ENCODE data around the gene CCDC24.

- TF ChIP-seq, protein P1, sequence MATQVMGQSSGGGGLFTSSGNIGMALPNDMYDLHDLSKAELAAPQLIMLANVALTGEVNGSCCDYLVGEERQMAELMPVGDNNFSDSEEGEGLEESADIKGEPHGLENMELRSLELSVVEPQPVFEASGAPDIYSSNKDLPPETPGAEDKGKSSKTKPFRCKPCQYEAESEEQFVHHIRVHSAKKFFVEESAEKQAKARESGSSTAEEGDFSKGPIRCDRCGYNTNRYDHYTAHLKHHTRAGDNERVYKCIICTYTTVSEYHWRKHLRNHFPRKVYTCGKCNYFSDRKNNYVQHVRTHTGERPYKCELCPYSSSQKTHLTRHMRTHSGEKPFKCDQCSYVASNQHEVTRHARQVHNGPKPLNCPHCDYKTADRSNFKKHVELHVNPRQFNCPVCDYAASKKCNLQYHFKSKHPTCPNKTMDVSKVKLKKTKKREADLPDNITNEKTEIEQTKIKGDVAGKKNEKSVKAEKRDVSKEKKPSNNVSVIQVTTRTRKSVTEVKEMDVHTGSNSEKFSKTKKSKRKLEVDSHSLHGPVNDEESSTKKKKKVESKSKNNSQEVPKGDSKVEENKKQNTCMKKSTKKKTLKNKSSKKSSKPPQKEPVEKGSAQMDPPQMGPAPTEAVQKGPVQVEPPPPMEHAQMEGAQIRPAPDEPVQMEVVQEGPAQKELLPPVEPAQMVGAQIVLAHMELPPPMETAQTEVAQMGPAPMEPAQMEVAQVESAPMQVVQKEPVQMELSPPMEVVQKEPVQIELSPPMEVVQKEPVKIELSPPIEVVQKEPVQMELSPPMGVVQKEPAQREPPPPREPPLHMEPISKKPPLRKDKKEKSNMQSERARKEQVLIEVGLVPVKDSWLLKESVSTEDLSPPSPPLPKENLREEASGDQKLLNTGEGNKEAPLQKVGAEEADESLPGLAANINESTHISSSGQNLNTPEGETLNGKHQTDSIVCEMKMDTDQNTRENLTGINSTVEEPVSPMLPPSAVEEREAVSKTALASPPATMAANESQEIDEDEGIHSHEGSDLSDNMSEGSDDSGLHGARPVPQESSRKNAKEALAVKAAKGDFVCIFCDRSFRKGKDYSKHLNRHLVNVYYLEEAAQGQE (IDR thresholded peaks at IDR 0.05; ENCODE audit: low read depth), result no peak
- no peak for TF ChIP-seq YY1 (IDR thresholded peaks at IDR 0.05; ENCODE audit: low read depth)
- TF ChIP-seq RAD21 (IDR thresholded peaks at IDR 0.05; ENCODE audit: low read depth), result no peak
- no peak for TF ChIP-seq FOXM1 (IDR thresholded peaks at IDR 0.05; ENCODE audit: borderline replicate concordance, low read depth)
Measured at GRCh38 chr1:43981135-43981491, 10.3 kb upstream of the CCDC24 start.
